ENCODE data around the gene OSTF1.

The OSTF1 gene

DNA sequence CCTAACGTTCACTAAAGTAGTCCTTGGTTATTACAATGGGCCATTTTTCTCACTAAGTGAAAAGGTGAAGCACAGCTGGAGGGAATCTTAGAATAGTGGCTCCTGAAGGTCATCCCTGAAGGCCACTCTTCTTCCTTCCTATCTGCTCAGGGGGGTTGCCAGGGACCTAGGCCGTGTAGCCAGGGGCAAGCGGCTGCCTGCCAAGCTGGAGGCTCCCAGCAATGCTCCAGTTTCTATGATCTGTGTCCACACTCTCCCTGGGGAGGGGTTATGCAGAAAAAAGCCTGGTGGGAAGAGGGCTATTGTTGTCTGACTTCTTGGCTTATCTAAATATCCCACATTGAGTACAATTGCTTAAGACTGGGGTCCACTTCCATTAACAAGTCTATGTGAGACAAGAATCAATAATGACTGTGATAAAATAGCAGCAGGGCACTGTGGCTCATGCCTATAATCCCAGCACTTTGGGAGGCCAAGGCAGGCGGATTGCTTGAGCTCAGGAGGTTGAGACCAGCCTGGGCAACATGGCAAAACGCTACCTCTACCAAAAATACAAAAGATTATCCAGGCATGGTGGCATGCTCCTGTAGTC, 4.1 kb upstream of the OSTF1 start:
- no peak for DNase-seq (ENCODE audit: low read depth in 3 of 3, low spot score in 1 of 3)

DNA sequence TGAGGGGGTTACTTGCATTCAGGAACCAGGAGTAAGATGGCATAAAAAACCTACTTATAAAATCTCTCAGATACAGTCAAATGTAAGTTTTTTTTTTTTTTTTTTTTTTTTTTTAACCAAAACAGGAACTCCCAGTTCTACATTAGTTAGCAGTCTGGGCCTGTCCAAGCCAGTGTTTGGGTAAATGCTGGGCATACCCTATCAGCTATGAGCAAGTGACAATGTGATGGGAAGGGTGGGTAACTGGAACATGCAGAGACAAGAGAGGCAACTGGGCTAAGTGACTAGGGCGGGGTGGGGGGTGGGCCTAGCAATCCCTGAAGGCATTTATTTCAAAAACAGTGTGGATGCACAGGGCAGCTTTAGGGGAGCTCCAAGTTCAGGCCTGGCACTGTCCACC, 2.7 kb upstream of the OSTF1 start:
- no peak for DNase-seq (ENCODE audit: low read depth in 3 of 3, low spot score in 1 of 3)

DNA sequence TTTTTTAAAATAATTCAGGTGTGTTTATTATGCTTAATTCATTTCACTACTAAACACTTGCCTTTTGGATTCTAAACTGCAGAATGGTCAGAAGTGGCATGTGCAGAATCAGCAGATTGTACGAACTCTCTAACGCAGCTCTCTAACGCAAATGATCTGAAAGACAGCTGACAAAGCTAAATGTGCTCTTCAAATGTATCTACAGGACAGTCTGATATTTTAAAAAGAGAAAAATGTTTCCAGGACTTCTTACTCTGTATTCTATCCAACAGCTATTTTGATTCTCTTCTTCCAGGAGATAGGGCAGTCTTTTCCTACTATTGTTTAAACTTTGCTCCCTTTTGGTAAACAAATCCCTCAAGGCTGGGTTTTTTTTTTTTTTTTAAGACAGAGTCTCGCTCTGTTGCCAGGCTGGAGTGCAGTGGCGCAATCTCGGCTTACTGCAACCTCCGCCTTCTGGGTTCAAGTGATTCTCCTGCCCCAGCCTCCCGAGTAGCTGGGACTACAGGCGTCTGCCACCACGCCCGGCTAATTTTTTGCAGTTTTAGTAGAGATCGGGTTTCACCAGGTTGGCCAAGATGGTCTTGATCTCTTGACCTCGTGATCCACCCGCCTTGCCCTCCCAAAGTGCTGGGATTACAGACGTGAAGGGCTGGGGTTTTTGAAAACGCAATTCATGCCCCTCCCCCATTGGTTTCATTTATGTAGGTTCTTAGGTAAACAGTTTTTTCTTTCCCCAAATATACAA, 1.6 kb upstream of the OSTF1 start:
- DNase-seq (ENCODE audit: low read depth in 3 of 3, low spot score in 1 of 3), result no peak

DNA sequence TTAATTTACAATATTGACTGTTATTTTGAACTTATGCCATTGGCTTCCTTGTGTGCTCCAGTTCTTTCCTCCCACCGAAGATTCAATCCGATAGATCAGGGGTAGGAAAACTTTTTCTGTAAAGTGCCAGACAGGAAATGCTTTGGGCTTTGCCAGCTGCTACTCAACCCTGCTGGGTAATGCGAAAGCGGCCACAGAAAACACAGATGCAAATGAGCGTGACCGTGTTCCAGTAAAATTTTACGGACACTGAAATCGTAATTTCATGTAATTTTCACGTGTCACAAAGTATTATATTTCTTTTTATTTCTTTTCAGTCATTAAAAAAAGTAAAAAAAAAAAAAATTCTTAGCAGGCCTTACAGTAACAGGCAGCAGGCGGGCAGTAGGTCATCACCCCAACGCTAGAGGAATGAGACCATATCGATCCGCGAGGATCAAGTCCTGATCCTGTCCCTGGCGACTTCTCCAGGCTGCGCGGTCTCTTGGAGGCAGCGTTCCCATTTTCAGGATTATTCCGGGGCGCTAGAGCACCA, 958 bp upstream of the OSTF1 start:
- DNase-seq (ENCODE audit: low read depth in 3 of 3, low spot score in 1 of 3), result no peak

DNA sequence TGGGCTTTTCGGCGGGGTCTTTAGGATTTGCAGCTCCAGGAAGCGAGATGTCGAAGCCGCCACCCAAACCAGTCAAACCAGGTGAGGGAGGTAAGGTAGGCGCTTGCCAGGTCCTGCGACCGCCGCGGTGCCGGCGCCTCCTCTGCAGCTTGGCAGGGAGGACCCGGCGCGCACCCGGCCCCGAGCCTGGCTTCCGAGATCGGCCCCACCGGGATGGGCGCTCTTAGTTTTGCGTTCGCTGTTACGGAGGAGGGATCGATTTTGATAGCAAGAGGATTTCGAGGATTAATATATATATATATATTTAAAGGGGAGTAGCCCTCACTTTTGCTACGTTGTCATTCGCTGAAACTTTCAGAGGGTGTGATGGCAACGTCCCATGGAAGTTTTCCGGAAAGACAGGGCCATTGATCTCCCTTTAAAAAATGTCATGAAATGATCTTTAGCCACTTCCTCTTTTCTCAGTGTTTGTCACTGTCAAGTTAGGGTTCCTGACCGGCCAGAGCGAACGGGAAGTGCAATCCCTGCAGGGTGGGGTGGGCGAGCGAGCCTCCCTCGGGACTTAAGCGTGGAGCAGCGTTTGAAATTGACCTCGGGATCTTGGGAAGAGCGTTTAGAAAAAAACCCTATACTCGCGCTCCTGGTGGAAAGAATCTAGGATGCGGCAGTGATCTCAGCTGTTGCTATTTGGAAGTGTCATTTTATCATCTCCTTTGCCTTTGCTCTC, 495 bp downstream of the OSTF1 start:
- no peak for DNase-seq (ENCODE audit: low read depth in 3 of 3, low spot score in 1 of 3)

DNA sequence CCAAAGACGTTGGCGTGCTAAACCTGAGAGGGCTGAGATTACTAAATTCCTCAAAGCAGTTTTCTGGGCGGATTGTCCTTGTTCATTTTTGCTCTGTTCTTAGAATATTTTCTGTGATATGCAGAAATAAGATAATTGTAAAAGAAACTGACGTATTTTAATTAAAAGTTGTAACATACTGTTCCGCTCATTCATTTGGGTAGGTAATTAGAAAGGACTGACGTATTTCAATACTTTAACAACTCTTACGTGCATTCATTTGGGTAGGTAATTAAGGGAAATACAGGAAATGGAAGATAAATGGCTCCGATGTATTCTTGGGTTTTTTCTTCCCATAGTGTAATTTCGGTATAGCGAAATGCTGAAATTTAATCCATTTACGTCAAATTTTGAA, 1.1 kb downstream of the OSTF1 start:
- DNase-seq (ENCODE audit: low read depth in 3 of 3, low spot score in 1 of 3), result no peak

DNA sequence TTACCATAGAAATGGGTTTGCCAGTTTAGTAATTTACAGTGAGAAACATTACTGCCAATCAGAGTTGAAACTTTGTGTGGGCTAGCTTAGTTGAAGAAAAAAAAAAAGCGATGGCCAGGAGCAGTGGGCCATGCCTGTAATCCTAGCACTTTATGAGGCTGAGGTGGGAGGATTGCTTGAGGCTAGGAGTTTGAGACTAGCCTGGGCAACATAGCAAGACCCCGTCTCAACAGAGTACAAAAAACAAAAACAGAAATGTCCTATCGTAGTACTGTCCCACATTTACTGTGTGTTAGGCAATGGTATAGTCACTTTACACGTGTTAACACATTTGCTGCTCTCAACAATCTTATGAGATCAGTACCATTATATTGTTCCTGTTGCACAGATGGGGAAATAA, 2.3 kb downstream of the OSTF1 start:
- DNase-seq (ENCODE audit: low read depth in 3 of 3, low spot score in 1 of 3), result no peak

DNA sequence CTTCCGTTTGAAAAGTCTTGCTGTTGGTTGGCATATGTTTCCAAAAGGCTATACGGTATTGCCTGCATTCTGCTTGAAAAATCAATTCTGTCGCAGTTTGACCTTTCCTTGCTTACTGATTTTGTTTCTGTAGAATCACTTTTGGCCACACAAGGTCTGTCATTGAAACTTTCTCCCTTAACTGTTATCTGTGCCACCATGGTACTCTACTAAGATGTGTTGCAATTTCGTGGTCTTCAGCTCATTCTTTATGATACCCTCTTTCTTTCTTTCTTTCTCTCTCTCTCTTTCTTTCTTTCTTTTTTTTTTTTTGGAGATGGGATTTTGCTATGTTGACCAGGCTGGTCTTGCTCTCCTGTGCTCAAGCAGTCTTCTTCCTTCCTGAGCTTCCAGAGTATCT, 4.5 kb downstream of the OSTF1 start:
- no peak for DNase-seq (ENCODE audit: low read depth in 3 of 3, low spot score in 1 of 3)

DNA sequence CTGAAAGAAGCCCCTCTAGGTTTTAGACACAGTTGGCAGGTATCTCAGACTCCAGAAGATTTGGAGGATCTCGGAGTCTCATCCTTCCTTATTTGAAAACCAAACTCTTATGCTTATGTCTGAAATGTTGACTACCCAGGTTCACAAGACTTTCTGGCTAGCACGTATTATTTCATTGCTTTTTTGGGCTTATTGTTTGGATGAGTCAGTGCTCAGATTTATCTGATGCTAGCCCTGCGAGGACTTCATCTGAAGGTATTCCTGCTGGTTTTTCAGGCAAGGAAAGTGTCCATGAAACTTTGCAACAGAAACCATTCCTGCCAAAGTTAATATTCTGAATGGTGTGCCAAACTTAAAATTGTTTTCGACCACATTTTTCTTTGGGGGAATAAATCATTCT, 8.5 kb downstream of the OSTF1 start:
- no peak for DNase-seq (ENCODE audit: low read depth in 3 of 3, low spot score in 1 of 3)

DNA sequence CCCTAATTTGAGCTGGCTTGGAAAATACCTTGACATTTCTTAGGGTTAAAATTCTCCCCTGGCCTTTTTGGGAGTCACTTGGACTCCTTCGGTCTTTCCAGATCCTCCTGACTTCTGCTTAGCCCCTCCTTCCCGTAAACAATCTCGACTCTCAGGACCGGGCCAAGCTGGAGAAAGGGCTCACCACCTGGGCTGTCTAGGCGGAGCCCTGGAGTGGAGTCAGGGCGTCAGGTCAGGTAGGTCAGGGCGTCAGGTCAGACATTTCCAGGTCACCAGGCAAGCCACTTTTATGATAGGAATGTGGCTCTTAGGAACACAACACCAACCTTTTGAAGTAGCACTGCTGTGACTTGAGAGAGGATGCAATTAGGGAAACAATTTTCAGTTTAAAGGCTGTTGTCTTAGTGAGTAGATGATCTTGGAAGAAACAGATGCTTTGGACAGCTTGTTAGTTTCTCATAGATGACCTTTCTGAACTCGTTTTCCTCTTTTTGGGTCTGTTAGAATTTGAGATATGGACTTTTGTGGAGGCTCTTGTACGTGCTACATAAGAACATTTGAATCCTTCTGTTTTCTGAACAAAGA, 12.8 kb downstream of the OSTF1 start:
- DNase-seq (ENCODE audit: low read depth in 3 of 3, low spot score in 1 of 3), result no peak

DNA sequence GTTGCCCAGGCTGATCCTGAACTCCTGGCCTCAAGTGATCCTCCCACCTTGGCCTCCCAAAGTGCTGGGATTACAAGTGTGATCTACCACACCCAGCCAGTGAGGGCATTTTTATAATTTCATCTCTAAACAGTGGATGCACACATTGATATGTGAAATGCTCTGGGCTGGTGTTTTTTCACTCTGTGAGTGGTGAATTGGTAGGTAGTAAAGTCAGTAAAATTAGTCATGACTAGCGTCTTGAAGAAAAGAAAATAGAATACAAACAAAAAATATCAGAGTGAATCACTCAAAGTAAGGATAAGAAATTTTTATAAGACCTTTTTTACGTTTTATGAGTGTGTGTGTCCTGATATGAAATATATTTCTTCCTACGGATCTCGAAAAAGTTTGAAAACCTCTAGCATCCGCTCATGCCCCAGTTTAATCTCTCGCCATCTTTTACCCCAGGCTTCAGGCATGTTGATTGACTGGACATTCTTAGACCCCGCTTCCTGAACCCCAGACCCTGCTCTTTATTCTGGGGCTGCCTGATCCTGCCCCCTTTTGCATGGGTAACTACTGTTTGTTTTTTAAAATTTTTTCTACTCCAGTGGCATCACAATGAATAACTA, 14.0 kb downstream of the OSTF1 start:
- no peak for DNase-seq (ENCODE audit: low read depth in 3 of 3, low spot score in 1 of 3)

DNA sequence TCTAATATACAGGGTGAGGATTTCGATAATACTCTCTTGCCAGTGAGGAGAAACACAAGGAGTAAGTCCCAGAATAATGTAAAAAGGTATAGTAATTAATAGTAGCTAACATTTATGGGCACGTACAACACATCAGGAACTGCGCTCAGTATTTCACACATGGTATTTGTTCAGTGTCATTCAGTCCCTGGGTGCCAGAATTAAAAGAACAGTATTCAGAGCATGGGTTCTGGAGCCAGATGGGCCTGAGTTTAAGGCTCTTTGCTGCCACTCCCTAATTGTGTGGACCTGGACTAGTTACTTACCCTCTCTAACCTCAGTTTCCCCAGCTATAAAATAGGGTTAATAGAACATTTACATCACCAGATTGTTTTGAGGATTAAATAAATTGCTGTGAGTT, 16.3 kb downstream of the OSTF1 start:
- DNase-seq (ENCODE audit: low read depth in 3 of 3, low spot score in 1 of 3), result no peak

DNA sequence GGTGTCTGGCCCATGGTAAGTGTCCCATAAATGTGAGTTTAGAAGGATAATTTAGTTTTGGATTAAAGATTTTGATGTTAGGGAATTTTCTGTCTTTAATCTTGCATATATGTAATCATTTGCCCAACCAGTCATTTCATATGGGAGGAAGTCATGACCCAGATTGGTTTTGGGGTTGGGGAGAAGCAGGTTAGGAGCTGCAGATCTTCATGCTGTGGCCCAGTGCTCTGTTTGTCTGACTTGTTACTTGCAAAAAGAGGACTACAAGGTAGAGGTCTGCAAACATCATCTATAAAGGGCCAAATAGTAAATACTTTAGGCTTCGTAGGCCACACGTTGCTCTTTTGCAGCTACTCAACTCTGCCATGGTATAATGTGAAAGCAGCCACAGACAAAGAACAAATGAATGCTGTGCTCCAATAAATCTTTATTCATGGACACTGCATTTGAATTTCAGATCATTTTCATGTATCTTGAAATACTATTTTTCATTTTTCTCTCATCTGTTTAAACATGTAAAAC, 16.8 kb downstream of the OSTF1 start:
- no peak for DNase-seq (ENCODE audit: low read depth in 3 of 3, low spot score in 1 of 3)

DNA sequence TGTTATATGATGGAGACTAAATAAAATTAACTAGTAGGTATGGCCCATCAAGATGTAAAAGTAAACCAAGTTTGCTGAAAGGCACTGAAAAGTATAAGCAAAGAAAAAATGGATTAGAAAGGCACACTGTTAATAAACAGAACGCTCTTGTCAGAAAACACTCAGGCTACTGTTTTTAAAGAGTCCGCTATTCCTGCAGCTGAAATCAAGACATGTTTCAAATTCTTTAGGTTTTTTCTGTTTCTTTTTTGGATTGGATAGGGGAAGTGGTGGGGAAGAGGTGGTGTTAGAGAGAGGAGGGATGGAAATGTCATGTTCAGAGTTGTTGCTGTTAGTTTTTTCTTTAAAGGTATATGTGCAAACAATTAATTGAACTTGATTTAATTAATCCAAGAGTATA, 17.5 kb downstream of the OSTF1 start:
- DNase-seq (ENCODE audit: low read depth in 3 of 3, low spot score in 1 of 3), result no peak

DNA sequence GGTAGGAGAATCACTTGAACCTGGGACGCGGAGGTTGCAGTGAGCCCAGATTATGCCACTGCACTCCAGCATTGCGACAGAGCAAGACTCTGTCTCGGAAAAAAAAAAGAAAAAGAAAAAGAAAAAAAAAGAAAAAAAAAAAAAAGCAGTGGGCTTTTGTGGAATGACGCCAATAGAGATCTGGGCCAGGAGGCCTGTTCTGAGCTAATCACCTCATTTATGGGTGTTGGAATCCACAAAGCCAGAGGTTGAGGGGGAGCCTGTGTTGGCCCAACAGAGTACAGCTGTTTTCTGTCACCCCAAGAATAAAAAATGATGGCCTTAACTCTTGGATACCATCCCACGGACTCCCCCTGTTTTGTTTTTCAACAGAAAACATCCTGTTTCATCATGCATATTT, 18.5 kb downstream of the OSTF1 start:
- DNase-seq (ENCODE audit: low read depth in 3 of 3, low spot score in 1 of 3), result no peak

DNA sequence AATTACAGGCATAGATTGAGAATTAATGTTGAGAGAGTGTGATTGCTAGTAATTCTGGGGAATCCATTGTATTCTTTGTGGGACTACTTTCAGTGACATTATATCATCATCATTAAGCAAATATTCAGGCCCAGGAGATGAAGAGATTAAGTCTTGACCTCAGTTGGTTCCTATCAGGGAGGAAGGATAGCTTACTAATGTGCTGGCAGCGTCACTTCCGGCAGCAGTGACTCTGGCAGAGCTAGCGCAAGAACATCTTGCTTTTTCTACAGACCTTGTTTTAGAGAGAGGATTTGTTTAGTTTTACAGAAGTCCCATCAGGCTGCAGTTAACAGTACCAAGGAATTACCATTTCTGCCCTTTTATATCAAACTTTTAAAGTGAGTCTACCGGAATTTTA, 20.3 kb downstream of the OSTF1 start:
- DNase-seq (ENCODE audit: low read depth in 3 of 3, low spot score in 1 of 3), result no peak

DNA sequence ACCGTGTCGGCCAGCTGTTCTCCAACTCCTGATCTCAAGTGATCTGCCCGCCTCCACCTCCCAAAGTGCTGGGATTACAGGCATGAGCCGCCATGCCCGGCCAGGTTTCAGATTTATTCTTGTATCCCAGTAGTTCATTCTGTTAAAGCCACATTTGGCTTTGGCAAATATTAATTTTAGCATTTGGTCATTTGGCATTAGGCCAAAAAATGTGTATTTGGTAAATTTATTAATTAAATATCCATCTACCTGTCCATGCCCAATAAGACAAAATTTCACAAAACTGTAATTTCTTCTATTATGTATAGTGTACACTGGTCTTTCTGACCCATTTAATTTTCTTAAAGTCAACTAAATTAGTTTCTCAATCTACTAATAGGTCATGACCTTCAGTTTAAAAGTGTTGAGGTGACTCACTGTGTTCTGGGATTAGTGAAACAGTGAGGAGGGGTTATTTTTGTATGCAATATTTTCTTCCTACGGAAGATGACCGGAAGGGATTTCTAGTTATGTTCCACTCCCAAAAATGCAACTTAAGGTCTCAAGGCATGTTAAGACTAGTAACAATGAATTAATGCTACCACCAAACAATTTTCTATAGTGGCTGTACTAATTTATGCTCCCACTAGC, 21.0 kb downstream of the OSTF1 start:
- DNase-seq (ENCODE audit: low read depth in 3 of 3, low spot score in 1 of 3), result no peak

DNA sequence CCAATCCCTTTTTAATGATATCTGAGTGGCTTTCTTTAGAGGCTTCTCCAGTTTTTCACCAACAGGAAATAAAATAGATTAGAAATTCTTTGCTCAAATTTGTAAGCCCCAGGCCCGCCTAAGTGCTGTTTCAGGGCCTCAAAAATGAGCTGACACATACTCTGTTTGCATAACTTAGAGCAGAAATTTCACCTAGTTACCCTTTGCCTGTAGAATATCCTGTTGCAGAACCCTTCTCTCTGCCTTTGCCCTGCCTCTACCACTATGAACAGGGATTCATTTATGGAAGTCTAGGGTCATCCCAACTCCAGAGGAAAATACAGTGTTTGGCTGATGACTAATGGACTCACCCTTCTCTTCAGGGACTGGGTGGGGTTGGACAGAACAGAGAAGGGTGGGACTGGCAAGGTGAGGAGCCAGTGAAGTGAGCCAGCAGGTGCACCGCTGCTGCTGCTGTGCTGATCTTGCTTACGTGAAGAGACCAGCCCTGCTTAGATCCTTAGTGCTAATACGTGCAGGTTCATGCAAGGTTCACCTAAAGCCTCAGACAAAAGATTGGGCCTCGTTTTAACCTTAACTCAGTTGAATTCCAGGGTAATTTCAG, 22.8 kb downstream of the OSTF1 start:
- DNase-seq (ENCODE audit: low read depth in 3 of 3, low spot score in 1 of 3), result no peak

DNA sequence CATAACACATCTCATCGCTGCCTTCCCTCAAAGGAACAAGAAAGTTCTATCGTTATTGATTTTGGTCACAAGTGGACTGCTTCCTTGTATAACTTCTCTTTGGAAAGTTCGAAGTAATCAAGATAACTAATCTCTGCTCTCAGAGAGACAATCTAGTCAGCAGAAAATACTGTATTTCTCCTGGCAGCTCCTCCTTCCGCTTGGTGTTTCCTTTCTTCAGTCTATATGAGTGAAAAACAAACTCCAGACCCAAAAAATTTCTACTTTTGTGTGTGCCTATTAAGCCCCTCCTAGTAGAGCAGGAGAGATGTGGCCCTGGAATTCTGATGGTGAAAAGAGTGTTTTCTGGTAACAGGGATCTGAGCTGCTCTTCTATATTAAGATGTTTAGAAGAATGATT, 24.5 kb downstream of the OSTF1 start:
- no peak for DNase-seq (ENCODE audit: low read depth in 3 of 3, low spot score in 1 of 3)

DNA sequence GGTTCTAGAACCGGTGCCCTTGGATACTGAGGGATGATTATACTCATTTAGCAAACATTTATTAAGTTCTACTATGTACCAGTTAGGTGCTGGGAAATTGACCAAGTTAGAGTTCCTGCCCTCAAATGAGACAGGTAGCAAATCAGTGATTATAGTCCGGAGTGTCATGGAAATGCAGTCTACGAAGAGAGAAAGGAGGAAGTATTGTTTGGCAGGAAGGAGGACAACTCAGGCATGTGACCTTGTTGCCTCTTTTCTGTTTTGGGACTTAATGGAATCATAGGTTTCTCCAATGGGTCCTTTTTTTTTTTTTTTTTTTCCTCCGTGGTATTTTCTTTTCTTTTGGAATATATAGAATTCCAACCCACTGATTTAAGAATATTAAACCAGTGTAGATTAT, 28.0 kb downstream of the OSTF1 start:
- no peak for DNase-seq (ENCODE audit: low read depth in 3 of 3, low spot score in 1 of 3)
